Neural cell (in vitro differentiated cells): ENCODE data around the gene RPL36. TPM values are rescaled to one million over a fixed set of nuclear protein-coding genes. Genes with fewer than 3 reads are reported as not detected.

ENCODE experiments used
- H2AFZ ChIP-seq: fragments of 200-600, 300-800 bp; sonication (generic), shearing (Covaris generic); 2 replicates; pipeline ENCODE4 v1.6.0; 2014; ENCODE audit warnings: low read depth, mild to moderate bottlenecking, antibody characterized with exemption, low read length, moderate library complexity
- H3F3A ChIP-seq: fragments of 200-600 bp; shearing (Covaris generic); 2 replicates; pipeline ENCODE4 v1.6.1; 2016; ENCODE audit warnings: mild to moderate bottlenecking, moderate library complexity, mixed read lengths, antibody characterized with exemption, low read length; ENCODE audit not compliant: insufficient read depth, poor library complexity, severe bottlenecking
- H3K27ac ChIP-seq: fragments of 200-600, 300-800 bp; sonication (generic), shearing (Covaris generic); 2 replicates; pipeline ENCODE4 v1.5.1; 2014; ENCODE audit warnings: mild to moderate bottlenecking, low read length, moderate library complexity
- H3K27me3 ChIP-seq: fragments of 300-800, 200-600 bp; sonication (generic), shearing (Covaris generic); 2 replicates; pipeline ENCODE4 v1.6.0; 2014; ENCODE audit warnings: mild to moderate bottlenecking, low read depth, low read length, moderate library complexity; ENCODE audit not compliant: insufficient read depth
- H3K36me3 ChIP-seq: fragments of 300-800, 200-600 bp; sonication (generic), shearing (Covaris generic); 2 replicates; pipeline ENCODE4 v1.5.1; 2014; ENCODE audit warnings: mild to moderate bottlenecking, antibody characterized with exemption, low read length, moderate library complexity; ENCODE audit not compliant: insufficient read depth
- H3K4me2 ChIP-seq: fragments of 300-800, 200-600 bp; sonication (generic), shearing (Covaris generic); 2 replicates; pipeline ENCODE4 v1.6.0; 2014; ENCODE audit warnings: mild to moderate bottlenecking, low read length
- H3K4me3 ChIP-seq: fragments of 300-800, 200-600 bp; sonication (generic), shearing (Covaris generic); 2 replicates; pipeline ENCODE4 v1.5.1; 2014; ENCODE audit warnings: mild to moderate bottlenecking, low read length, moderate library complexity
- H3K79me2 ChIP-seq: fragments of 200-600 bp; shearing (Covaris generic); replicated peaks from 2 replicates; pipeline ENCODE4 v1.6.0; 2014; ENCODE audit warnings: mild to moderate bottlenecking, low read length, moderate library complexity; ENCODE audit not compliant: insufficient read depth
- H3K9ac ChIP-seq: fragments of 300-800, 200-600 bp; sonication (generic), shearing (Covaris generic); 2 replicates; pipeline ENCODE4 v1.6.1; 2016; ENCODE audit warnings: mild to moderate bottlenecking, low read length, mixed read lengths
- H3K9me2 ChIP-seq: fragments of 200-600 bp; shearing (Covaris generic); 2 replicates; pipeline ENCODE4 v1.6.1; 2016; ENCODE audit warnings: mild to moderate bottlenecking, low read length, mixed read lengths; ENCODE audit not compliant: insufficient read depth
- H3K9me3 ChIP-seq: fragments of 200-600, 300-800 bp; sonication (generic), shearing (Covaris generic); 2 replicates; pipeline ENCODE4 v1.6.1; 2016; ENCODE audit warnings: mild to moderate bottlenecking, mixed run types, low read length, moderate library complexity, mixed read lengths
- H4K20me1 ChIP-seq: fragments of 200-600 bp; shearing (Covaris generic); 2 replicates; pipeline ENCODE4 v1.6.1; 2016; ENCODE audit warnings: mild to moderate bottlenecking, mixed run types; ENCODE audit not compliant: insufficient read depth
- EP300 ChIP-seq: fragments of 450-650 bp; conservative IDR thresholded peaks from 2 replicates; pipeline ENCODE4 v1.6.1; 2014; ENCODE audit warnings: antibody characterized with exemption, mild to moderate bottlenecking, moderate library complexity; ENCODE audit not compliant: poor library complexity, severe bottlenecking
- EZH2 ChIP-seq: fragments of 200-600, 300-800 bp; shearing (Covaris generic), sonication (generic); IDR thresholded peaks from 2 replicates; pipeline ENCODE4 v1.6.1; 2014; ENCODE audit warnings: antibody characterized with exemption, low read length, borderline replicate concordance, mild to moderate bottlenecking; ENCODE audit not compliant: insufficient read depth, poor library complexity, severe bottlenecking
- MXI1 ChIP-seq: fragments of 450-650 bp; conservative IDR thresholded peaks from 2 replicates; pipeline ENCODE4 v1.6.1; 2014; ENCODE audit warnings: antibody characterized with exemption, mild to moderate bottlenecking; ENCODE audit not compliant: poor library complexity, severe bottlenecking
- POLR2AphosphoS5 ChIP-seq: IDR thresholded peaks from 2 replicates; pipeline ENCODE4 v1.6.1; 2012
- RAD21 ChIP-seq: fragments of 450-650 bp; conservative IDR thresholded peaks from 2 replicates; pipeline ENCODE4 v1.6.1; 2014; ENCODE audit warnings: antibody characterized with exemption, mild to moderate bottlenecking, moderate library complexity
- SMC3 ChIP-seq: fragments of 450-650 bp; conservative IDR thresholded peaks from 2 replicates; pipeline ENCODE4 v1.6.1; 2014; ENCODE audit warnings: antibody characterized with exemption, mild to moderate bottlenecking, moderate library complexity; ENCODE audit not compliant: poor library complexity
- TAF1 ChIP-seq: IDR thresholded peaks from 2 replicates; pipeline ENCODE4 v1.6.1; 2012; ENCODE audit warnings: low read depth
- polyA plus RNA-seq: library from polyadenylated mRNA; depleted of rRNA; stranded (reverse); fragments of >200 nt; gene quantifications from 2 replicates; pipeline ENCODE4 v1.2.3, GENCODE V29; 2014
- TF ChIP-seq, protein P1 (sequence below): fragments of 450-650 bp; IDR thresholded peaks from 2 replicates; pipeline ENCODE4 v1.5.1; 2014; ENCODE audit warnings: antibody characterized with exemption, mild to moderate bottlenecking, moderate library complexity; ENCODE audit not compliant: poor library complexity, severe bottlenecking
- TF ChIP-seq, protein P2 (sequence below): IDR thresholded peaks from 2 replicates; pipeline ENCODE4 v1.6.1; 2012; ENCODE audit warnings: borderline replicate concordance

The RPL36 gene
- polyA plus RNA-seq, 1 donor from 2014 or later = 358 TPM

DNA sequence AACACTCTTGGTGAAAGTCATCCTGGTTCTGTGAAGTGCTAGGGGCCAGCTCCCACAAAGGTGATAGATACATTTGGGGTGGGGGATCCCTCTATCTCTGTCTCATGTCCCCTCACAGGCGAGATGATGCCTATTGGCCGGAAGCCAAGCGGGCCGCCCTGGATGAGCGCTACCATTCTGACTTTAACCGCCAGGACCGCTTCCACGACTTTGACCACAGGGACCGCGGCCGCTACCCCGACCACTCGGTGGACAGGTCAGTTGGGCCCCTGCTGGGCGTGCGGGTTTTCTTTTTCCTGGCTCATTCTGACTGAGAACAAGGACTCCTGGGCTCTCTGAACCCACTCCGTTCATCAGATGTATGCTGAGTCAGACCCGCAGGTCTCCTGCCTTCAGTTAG lies 26.2 kb upstream of the RPL36 start:
- no peaks in the 10 kb centered on the region for H4K20me1 ChIP-seq
- H3K4me2 ChIP-seq = no peak overlapping the region
- H3K27ac ChIP-seq = no peak overlapping the region
- no peaks in the 10 kb centered on the region for H3K9me2 ChIP-seq
- TF ChIP-seq EP300 (no peak), SMC3 (no peak), MXI1 (no peak), EZH2 (no peak), POLR2AphosphoS5 (no peak), RAD21 (no peak), TAF1 (no peak)
- TF ChIP-seq, protein P1, sequence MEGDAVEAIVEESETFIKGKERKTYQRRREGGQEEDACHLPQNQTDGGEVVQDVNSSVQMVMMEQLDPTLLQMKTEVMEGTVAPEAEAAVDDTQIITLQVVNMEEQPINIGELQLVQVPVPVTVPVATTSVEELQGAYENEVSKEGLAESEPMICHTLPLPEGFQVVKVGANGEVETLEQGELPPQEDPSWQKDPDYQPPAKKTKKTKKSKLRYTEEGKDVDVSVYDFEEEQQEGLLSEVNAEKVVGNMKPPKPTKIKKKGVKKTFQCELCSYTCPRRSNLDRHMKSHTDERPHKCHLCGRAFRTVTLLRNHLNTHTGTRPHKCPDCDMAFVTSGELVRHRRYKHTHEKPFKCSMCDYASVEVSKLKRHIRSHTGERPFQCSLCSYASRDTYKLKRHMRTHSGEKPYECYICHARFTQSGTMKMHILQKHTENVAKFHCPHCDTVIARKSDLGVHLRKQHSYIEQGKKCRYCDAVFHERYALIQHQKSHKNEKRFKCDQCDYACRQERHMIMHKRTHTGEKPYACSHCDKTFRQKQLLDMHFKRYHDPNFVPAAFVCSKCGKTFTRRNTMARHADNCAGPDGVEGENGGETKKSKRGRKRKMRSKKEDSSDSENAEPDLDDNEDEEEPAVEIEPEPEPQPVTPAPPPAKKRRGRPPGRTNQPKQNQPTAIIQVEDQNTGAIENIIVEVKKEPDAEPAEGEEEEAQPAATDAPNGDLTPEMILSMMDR = no peak
- TF ChIP-seq, protein P2, sequence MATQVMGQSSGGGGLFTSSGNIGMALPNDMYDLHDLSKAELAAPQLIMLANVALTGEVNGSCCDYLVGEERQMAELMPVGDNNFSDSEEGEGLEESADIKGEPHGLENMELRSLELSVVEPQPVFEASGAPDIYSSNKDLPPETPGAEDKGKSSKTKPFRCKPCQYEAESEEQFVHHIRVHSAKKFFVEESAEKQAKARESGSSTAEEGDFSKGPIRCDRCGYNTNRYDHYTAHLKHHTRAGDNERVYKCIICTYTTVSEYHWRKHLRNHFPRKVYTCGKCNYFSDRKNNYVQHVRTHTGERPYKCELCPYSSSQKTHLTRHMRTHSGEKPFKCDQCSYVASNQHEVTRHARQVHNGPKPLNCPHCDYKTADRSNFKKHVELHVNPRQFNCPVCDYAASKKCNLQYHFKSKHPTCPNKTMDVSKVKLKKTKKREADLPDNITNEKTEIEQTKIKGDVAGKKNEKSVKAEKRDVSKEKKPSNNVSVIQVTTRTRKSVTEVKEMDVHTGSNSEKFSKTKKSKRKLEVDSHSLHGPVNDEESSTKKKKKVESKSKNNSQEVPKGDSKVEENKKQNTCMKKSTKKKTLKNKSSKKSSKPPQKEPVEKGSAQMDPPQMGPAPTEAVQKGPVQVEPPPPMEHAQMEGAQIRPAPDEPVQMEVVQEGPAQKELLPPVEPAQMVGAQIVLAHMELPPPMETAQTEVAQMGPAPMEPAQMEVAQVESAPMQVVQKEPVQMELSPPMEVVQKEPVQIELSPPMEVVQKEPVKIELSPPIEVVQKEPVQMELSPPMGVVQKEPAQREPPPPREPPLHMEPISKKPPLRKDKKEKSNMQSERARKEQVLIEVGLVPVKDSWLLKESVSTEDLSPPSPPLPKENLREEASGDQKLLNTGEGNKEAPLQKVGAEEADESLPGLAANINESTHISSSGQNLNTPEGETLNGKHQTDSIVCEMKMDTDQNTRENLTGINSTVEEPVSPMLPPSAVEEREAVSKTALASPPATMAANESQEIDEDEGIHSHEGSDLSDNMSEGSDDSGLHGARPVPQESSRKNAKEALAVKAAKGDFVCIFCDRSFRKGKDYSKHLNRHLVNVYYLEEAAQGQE = no peak
- H3F3A ChIP-seq = no peaks in the 10 kb centered on the region
- no peak overlapping the region for H3K4me3 ChIP-seq
- no peaks in the 10 kb centered on the region for H3K9me3 ChIP-seq
- no peaks in the 10 kb centered on the region for H3K27me3 ChIP-seq
- peaks cover 10% of the 10 kb centered on the region for H3K36me3 ChIP-seq
- no peak overlapping the region for H2AFZ ChIP-seq
- no peak overlapping the region for H3K9ac ChIP-seq
- no peaks in the 10 kb centered on the region for H3K79me2 ChIP-seq

DNA sequence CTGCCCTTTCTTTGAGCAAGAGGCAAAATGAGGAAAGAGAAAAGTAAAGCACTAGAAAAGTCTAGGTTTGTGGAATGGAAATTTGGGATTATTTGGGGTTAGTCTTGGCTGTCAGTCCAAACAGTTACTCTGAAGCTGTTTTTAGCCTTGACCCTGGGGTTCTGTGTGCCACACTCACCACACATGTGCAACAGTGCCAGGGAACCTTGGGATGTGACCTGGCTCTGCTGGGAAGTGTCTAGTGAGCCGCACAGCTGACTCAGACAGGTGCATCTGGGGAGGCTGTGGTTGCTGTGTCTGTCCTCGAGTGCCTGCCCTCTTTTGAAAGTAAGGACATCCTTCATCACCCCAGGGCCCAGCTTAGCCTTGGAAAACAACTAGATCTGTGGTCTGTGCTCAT lies 25.6 kb upstream of the RPL36 start:
- no peaks in the 10 kb centered on the region for H4K20me1 ChIP-seq
- no peak overlapping the region for H3K9ac ChIP-seq
- no peak overlapping the region for H3K4me3 ChIP-seq
- no peak overlapping the region for H3K4me2 ChIP-seq
- H3K27ac ChIP-seq = no peak overlapping the region
- H2AFZ ChIP-seq = no peak overlapping the region
- H3F3A ChIP-seq = no peaks in the 10 kb centered on the region
- H3K9me2 ChIP-seq = no peaks in the 10 kb centered on the region
- no peak for TF ChIP-seq RAD21
- no peak for TF ChIP-seq SMC3
- TF ChIP-seq TAF1 = no peak
- TF ChIP-seq, protein P2 = no peak
- no peak for TF ChIP-seq EP300
- TF ChIP-seq MXI1 = no peak
- TF ChIP-seq POLR2AphosphoS5 = no peak
- TF ChIP-seq EZH2 = no peak
- no peaks in the 10 kb centered on the region for H3K9me3 ChIP-seq
- no peaks in the 10 kb centered on the region for H3K27me3 ChIP-seq
- peaks cover 10% of the 10 kb centered on the region for H3K36me3 ChIP-seq
- H3K79me2 ChIP-seq = no peaks in the 10 kb centered on the region
